Thoracic aorta (tissue), 2 donors: ENCODE data around the gene ACOX3. TPM values are rescaled to one million over a fixed set of nuclear protein-coding genes. Genes with fewer than 3 reads are reported as not detected.
A peak's percentile ranks its signal among the peaks of the same experiment; 100 is the strongest.

Experiments used
- ATAC-seq: fragments of 150-250 bp; one replicate; pipeline ENCODE4 v1.8.0; 2017; ENCODE audit warnings: low read depth; ENCODE audit not compliant: insufficient number of reproducible peaks, low FRiP score
- DNase-seq: peaks from one replicate; pipeline ENCODE4 v3.0.0-alpha.2; 2020; ENCODE audit warnings: low spot score
- H3K27ac ChIP-seq, 2 donors: fragments of 200-600 bp; sonication (generic); 1 replicate in 1 of 2; 2 replicates in 1 of 2; pipeline ENCODE4 v1.5.1; 2016; ENCODE audit warnings: mild to moderate bottlenecking in 2 of 2, moderate library complexity in 2 of 2
- H3K27me3 ChIP-seq: fragments of 200-600 bp; sonication (generic); replicated peaks from 2 replicates; pipeline ENCODE4 v1.6.0; 2016; ENCODE audit warnings: mild to moderate bottlenecking; ENCODE audit not compliant: insufficient read depth
- H3K36me3 ChIP-seq: fragments of 200-600 bp; sonication (generic); one replicate; pipeline ENCODE4 v1.5.1; 2016
- H3K4me1 ChIP-seq, 2 donors: fragments of 200-600 bp; sonication (generic); 1 replicate in 1 of 2; 2 replicates in 1 of 2; pipeline versions ENCODE4 v1.5.1 to v1.6.0; 2016; ENCODE audit warnings: low read depth in 2 of 2, mild to moderate bottlenecking in 1 of 2; ENCODE audit not compliant: control insufficient read depth in 1 of 2
- H3K4me3 ChIP-seq: fragments of 200-600 bp; sonication (generic); 2 replicates; pipeline ENCODE4 v1.5.1; 2016; ENCODE audit warnings: mild to moderate bottlenecking
- H3K9me3 ChIP-seq: fragments of 200-600 bp; sonication (generic); 2 replicates; pipeline ENCODE4 v1.5.1; 2016
- CTCF ChIP-seq: fragments of 200-600 bp; sonication (generic); IDR thresholded peaks from one replicate; pipeline ENCODE4 v1.5.1; 2019; ENCODE audit warnings: antibody characterized with exemption
- total RNA-seq, 2 donors: library from RNA; depleted of rRNA; stranded (reverse); fragments of >200 nt; gene quantifications; one replicate each; pipeline versions ENCODE4 v1.1.0 to v1.2.3, GENCODE V29; 2016

ACOX3 gene
- total RNA-seq, 2 donors from 2014 or later = 47.8 to 72.7 TPM

DNA sequence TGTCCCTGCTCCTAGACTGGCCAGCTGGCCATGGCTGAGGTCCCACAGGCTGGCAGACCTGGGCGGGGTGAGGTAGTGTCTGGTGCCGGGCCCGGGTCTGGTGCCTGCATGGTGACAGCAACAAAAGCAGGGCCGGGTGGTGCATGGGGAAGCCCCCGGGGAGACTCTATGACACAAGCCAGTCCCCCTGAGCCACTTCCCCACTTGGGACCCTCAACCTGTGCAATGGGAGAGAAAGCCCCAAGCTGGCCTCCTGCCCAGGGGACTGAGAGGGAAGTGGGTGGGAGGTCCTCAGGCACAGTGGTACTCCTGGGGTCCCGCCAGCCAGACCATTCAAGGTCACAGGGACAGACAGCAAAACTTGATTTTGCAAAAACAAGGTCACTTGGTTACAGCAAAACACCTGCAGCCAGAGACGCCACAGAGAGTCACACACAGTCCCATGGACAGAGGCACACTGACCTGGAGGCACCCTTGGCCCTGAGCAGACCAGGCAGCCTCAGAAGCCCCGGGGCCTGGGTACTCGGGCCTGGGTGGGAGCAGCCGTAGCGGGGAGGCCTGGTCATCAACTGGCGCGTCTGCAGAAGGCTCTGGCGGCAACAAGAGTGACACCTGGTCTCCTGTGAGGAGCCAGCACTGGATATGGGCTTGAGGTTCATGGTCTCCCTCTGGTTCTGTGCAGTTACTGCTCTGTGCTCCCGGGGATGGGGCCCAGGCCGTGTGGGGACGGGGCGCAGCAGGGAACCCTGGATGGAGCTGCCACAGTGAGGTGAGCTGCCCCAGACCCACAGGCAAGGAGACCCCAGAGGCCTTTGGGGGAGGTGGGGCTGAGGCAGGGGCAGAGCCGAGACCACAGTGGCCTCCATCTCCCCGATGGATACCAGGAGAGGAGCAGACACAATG lies 110.4 kb downstream of the ACOX3 start:
- no peaks in the 10 kb centered on the region for H3K27me3 ChIP-seq
- no peak overlapping the region for H3K4me3 ChIP-seq
- DNase-seq (no peak), ATAC-seq (no peak)
- peak overlapping the region; percentile 77 to 86 for H3K27ac ChIP-seq
- H3K36me3 ChIP-seq = no peaks in the 10 kb centered on the region
- no peaks in the 10 kb centered on the region for H3K9me3 ChIP-seq
- no peak for TF ChIP-seq CTCF
- H3K4me1 ChIP-seq = peaks cover 12 to 37% of the 10 kb centered on the region in 2 donors

DNA sequence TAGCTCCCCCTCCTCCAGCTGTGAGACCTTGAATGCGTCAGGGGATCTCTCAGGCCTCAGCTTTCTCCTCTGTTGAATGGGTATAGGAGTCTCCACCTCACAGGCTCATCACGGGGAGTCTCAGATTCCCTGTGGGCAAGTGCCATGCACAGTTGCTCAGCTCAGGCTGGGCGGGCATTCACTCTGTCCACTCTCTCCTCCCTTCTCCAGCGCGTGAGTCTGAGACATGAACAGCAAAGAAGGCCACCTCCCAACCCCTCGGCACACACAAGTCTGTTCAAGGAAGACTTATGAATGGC lies 111.0 kb downstream of the ACOX3 start:
- no peaks in the 10 kb centered on the region for H3K9me3 ChIP-seq
- peaks cover 17 to 43% of the 10 kb centered on the region in 2 donors for H3K4me1 ChIP-seq
- no peak for TF ChIP-seq CTCF
- H3K36me3 ChIP-seq = no peaks in the 10 kb centered on the region
- no peak overlapping the region for H3K4me3 ChIP-seq
- no peak for DNase-seq
- ATAC-seq = no peak
- no peaks in the 10 kb centered on the region for H3K27me3 ChIP-seq
- H3K27ac ChIP-seq = peak overlapping the region; percentile 77 to 86

GRCh38 chr4:8328866-8329559 lies 111.5 kb downstream of the ACOX3 start:
- Histone ChIP-seq H3K4me3 (no peak overlapping the region), H3K27ac (peak overlapping the region; percentile 77 to 86), H3K4me1 (peaks cover 21 to 48% of the 10 kb centered on the region in 2 donors), H3K9me3 (no peaks in the 10 kb centered on the region), H3K36me3 (no peaks in the 10 kb centered on the region), H3K27me3 (no peaks in the 10 kb centered on the region)
- DNase-seq = no peak
- no peak for ATAC-seq
- no peak for TF ChIP-seq CTCF

- no peak for ATAC-seq
- Histone ChIP-seq H3K27ac (no peak overlapping the region), H3K4me1 (peaks cover 21 to 48% of the 10 kb centered on the region in 2 donors), H3K27me3 (no peaks in the 10 kb centered on the region), H3K36me3 (no peaks in the 10 kb centered on the region), H3K9me3 (no peaks in the 10 kb centered on the region), H3K4me3 (no peak overlapping the region)
- DNase-seq = no peak
- no peak for TF ChIP-seq CTCF
Observed at GRCh38 chr4:8328456-8328855, 112.1 kb downstream of the ACOX3 start.

DNA sequence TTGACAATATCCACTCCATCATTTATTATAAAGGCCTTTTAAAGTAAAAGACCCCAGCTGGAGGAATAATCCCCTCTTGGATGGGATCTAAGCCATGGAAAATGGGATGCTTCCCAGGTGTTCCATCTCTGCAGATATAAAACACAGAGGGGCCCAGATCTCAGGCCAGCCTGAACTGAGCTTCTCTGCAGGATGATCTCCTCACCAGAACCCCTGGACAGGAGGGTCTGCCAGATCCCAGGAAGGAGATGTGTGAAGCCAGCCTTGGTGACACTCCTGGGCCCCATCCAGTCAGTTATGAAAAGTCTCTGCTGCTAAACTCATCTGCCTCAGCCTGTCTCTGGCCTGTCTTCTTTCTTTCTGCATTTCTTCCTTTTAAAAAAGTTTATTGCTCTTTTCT lies 114.3 kb downstream of the ACOX3 start:
- H3K36me3 ChIP-seq = no peaks in the 10 kb centered on the region
- H3K27me3 ChIP-seq = no peaks in the 10 kb centered on the region
- H3K4me1 ChIP-seq = peaks cover 21 to 43% of the 10 kb centered on the region in 2 donors
- DNase-seq (no peak), ATAC-seq (no peak)
- no peak overlapping the region for H3K4me3 ChIP-seq
- no peak overlapping the region for H3K27ac ChIP-seq
- no peaks in the 10 kb centered on the region for H3K9me3 ChIP-seq
- no peak for TF ChIP-seq CTCF
